GM19328 (cell line): ENCODE data around the gene CEMIP.

Experiments used
- ATAC-seq: cut with Tn5 transposase; IDR thresholded peaks from one replicate; pipeline ENCODE4 v1.9.1; 2021; ENCODE audit warnings: mild to moderate bottlenecking, moderate library complexity; ENCODE audit not compliant: unreplicated experiment

The CEMIP gene

GRCh38 chr15:80878867-80879250 lies 99.7 kb downstream of the CEMIP start:
- ATAC-seq, result no peak

- no peak for ATAC-seq
These were observed 100.9 kb downstream of the CEMIP start for GRCh38 chr15:80880086-80880485.

GRCh38 chr15:80883641-80884040 lies 104.5 kb downstream of the CEMIP start:
- no peak for ATAC-seq

GRCh38 chr15:80885016-80885579 lies 105.9 kb downstream of the CEMIP start:
- no peak for ATAC-seq

GRCh38 chr15:80887148-80887547 lies 108.0 kb downstream of the CEMIP start:
- ATAC-seq, result no peak

GRCh38 chr15:80888846-80889245 lies 109.7 kb downstream of the CEMIP start:
- no peak for ATAC-seq

GRCh38 chr15:80890341-80891005 lies 111.3 kb downstream of the CEMIP start:
- no peak for ATAC-seq

GRCh38 chr15:80891006-80891405 lies 111.8 kb downstream of the CEMIP start:
- ATAC-seq, result no peak

- no peak for ATAC-seq
These were observed 113.2 kb downstream of the CEMIP start for GRCh38 chr15:80892414-80892813.

GRCh38 chr15:80893777-80894176 lies 114.6 kb downstream of the CEMIP start:
- no peak for ATAC-seq

- no peak for ATAC-seq
These were observed 115.9 kb downstream of the CEMIP start for GRCh38 chr15:80895091-80895490.

- ATAC-seq, result no peak
These were observed 116.8 kb downstream of the CEMIP start for GRCh38 chr15:80895965-80896364.

GRCh38 chr15:80898040-80898439 lies 118.9 kb downstream of the CEMIP start:
- ATAC-seq, result no peak

GRCh38 chr15:80902298-80902801 lies 123.2 kb downstream of the CEMIP start:
- no peak for ATAC-seq

GRCh38 chr15:80904998-80905397 lies 125.8 kb downstream of the CEMIP start:
- no peak for ATAC-seq

GRCh38 chr15:80906159-80906766 lies 127.1 kb downstream of the CEMIP start:
- no peak for ATAC-seq

GRCh38 chr15:80911821-80912220 lies 132.7 kb downstream of the CEMIP start:
- no peak for ATAC-seq

- no peak for ATAC-seq
These were observed 133.5 kb downstream of the CEMIP start for GRCh38 chr15:80912673-80913072.

GRCh38 chr15:80913541-80913940 lies 134.4 kb downstream of the CEMIP start:
- ATAC-seq, result no peak

GRCh38 chr15:80915472-80915871 lies 136.3 kb downstream of the CEMIP start:
- ATAC-seq, result no peak

- ATAC-seq, result no peak
These were observed 136.9 kb downstream of the CEMIP start for GRCh38 chr15:80916056-80916455.

- ATAC-seq, result no peak
These were observed 139.1 kb downstream of the CEMIP start for GRCh38 chr15:80918196-80918783.
